GM23338 (cell line): ENCODE measurements around the gene THAP8.

Source experiments
- EZH2 ChIP-seq: fragments of 200-600 bp; sonication (generic); IDR thresholded peaks from one replicate; pipeline ENCODE4 v1.8.0; 2017; ENCODE audit warnings: antibody characterized with exemption, mild to moderate bottlenecking, low read depth; ENCODE audit not compliant: unreplicated experiment
- EZH2phosphoT487 ChIP-seq: fragments of 200-600 bp; sonication (generic); IDR thresholded peaks from one replicate; pipeline ENCODE4 v1.8.1; 2018; ENCODE audit warnings: antibody characterized with exemption; ENCODE audit not compliant: unreplicated experiment
- JUNB ChIP-seq: IDR thresholded peaks from one replicate; pipeline ENCODE4 v1.6.1; 2016; ENCODE audit warnings: antibody characterized with exemption; ENCODE audit not compliant: unreplicated experiment
- POLR2AphosphoS5 ChIP-seq: IDR thresholded peaks from 2 replicates; pipeline ENCODE4 v1.6.1; 2016; ENCODE audit warnings: antibody characterized with exemption, low read depth
- TF ChIP-seq, protein P1 (sequence below), 2 experiments: fragments of 200-600 bp in 1 of 2; sonication (generic) in 1 of 2; conservative IDR thresholded peaks; 2 replicates each; pipeline versions ENCODE4 v1.5.1 to v1.6.1; 2016 to 2017; ENCODE audit warnings: antibody characterized with exemption in 2 of 2, low read depth in 2 of 2, mild to moderate bottlenecking in 2 of 2, moderate library complexity in 1 of 2
- TF ChIP-seq, protein P2 (sequence below): IDR thresholded peaks from 2 replicates; pipeline ENCODE4 v1.6.1; 2016; ENCODE audit warnings: antibody characterized with exemption
- TF ChIP-seq, protein P3 (sequence below): IDR thresholded peaks from one replicate; pipeline ENCODE4 v1.6.1; 2018; ENCODE audit warnings: antibody characterized with exemption; ENCODE audit not compliant: unreplicated experiment

DNA sequence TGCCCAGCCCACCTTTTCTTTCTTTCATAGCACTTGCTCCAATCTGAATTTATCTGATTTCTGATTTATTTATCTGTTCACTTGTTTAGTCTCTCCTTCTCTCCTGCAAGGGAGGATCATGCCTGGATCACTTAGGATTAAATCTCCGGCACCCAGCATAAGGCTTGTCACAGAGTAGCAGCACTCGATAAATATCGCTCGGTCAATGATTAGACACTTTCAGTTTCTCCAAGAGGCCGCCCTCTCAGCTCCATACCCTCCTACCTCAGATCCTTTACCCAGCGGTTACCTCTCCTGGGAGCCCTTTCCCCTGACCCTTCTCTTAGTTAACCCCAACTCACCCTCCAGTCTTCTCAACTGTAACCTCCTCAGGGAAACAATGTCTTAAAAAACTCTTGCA, 22.8 kb downstream of the THAP8 start:
- no peak for TF ChIP-seq POLR2AphosphoS5
- TF ChIP-seq, protein P1, sequence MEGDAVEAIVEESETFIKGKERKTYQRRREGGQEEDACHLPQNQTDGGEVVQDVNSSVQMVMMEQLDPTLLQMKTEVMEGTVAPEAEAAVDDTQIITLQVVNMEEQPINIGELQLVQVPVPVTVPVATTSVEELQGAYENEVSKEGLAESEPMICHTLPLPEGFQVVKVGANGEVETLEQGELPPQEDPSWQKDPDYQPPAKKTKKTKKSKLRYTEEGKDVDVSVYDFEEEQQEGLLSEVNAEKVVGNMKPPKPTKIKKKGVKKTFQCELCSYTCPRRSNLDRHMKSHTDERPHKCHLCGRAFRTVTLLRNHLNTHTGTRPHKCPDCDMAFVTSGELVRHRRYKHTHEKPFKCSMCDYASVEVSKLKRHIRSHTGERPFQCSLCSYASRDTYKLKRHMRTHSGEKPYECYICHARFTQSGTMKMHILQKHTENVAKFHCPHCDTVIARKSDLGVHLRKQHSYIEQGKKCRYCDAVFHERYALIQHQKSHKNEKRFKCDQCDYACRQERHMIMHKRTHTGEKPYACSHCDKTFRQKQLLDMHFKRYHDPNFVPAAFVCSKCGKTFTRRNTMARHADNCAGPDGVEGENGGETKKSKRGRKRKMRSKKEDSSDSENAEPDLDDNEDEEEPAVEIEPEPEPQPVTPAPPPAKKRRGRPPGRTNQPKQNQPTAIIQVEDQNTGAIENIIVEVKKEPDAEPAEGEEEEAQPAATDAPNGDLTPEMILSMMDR (conservative IDR thresholded peaks at IDR 0.05; ENCODE audit: low read depth in 2 of 2), result no peak
- TF ChIP-seq, protein P2, sequence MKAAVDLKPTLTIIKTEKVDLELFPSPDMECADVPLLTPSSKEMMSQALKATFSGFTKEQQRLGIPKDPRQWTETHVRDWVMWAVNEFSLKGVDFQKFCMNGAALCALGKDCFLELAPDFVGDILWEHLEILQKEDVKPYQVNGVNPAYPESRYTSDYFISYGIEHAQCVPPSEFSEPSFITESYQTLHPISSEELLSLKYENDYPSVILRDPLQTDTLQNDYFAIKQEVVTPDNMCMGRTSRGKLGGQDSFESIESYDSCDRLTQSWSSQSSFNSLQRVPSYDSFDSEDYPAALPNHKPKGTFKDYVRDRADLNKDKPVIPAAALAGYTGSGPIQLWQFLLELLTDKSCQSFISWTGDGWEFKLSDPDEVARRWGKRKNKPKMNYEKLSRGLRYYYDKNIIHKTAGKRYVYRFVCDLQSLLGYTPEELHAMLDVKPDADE, result no peak
- no peak for TF ChIP-seq EZH2phosphoT487
- no peak for TF ChIP-seq EZH2
- TF ChIP-seq, protein P3, sequence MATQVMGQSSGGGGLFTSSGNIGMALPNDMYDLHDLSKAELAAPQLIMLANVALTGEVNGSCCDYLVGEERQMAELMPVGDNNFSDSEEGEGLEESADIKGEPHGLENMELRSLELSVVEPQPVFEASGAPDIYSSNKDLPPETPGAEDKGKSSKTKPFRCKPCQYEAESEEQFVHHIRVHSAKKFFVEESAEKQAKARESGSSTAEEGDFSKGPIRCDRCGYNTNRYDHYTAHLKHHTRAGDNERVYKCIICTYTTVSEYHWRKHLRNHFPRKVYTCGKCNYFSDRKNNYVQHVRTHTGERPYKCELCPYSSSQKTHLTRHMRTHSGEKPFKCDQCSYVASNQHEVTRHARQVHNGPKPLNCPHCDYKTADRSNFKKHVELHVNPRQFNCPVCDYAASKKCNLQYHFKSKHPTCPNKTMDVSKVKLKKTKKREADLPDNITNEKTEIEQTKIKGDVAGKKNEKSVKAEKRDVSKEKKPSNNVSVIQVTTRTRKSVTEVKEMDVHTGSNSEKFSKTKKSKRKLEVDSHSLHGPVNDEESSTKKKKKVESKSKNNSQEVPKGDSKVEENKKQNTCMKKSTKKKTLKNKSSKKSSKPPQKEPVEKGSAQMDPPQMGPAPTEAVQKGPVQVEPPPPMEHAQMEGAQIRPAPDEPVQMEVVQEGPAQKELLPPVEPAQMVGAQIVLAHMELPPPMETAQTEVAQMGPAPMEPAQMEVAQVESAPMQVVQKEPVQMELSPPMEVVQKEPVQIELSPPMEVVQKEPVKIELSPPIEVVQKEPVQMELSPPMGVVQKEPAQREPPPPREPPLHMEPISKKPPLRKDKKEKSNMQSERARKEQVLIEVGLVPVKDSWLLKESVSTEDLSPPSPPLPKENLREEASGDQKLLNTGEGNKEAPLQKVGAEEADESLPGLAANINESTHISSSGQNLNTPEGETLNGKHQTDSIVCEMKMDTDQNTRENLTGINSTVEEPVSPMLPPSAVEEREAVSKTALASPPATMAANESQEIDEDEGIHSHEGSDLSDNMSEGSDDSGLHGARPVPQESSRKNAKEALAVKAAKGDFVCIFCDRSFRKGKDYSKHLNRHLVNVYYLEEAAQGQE, result no peak
- no peak for TF ChIP-seq JUNB
